OCI-M1 (cell line): ENCODE measurements around the gene NAV1.
"Not testable (repeated sequence)": the region's sequence is repeated elsewhere in the genome, so short reads cannot be mapped to it uniquely, and the experiment has no call there.

Experiments
- DNase-seq: peaks from one replicate; lab custom pipeline; 2025; lab: John Stamatoyannopoulos, UW

NAV1 gene

DNA sequence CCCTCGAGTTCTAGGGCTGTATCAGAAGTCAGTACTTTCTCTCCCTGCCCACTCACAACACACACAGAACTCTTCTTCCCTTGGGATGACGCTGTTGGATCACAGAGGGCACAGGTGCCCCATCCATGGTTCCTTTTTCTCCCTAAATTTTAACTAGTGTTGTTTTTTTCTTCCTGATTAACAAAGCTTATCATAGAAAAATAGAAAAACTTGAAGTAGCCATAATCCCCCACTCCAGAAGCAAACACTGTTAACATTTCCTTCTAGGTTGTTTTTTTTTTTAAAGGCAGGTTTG lies 27.5 kb downstream of the NAV1 start:
- DNase-seq = no peak

DNA sequence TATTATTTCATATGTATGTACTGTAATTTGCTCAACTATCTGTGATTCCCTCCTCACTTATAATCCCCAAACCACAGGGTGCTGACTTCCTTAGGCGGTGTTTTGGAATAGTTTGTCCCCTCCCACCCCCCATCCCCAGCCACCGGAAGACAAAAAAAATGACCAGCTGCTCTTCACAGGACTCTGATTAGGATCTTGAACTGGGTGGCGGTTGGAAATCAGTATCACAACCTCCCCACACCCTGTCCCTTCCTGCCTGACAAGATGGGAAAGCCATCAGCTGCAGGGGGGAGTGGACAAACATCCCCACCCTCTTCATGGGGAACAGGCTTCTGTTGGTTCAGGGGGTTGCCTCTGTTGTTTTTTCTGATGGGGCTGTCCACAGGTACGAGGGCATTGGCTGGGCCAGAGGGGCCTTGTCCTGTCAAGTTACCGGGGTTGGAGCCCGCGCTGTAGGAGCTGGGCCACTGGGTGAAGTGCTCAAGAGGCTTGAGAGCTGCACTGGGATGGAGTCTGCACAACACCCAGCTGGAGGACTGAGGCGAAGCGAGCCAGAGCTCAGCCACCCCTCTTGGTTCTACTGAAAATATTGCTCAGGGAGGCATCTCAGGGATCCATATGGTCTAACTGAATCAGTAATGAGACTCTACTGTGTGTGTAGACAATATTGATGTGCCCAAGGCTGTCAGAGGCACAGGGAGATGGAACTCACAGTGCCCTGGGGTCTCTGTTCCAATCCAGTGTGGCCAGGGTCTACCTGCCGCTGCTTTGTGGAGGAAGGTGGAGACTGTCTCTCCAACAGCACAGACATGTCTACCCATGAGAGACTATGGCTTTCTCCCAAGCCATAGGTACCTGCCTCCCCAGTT lies 28.2 kb downstream of the NAV1 start:
- peak; percentile 81 for DNase-seq

DNA sequence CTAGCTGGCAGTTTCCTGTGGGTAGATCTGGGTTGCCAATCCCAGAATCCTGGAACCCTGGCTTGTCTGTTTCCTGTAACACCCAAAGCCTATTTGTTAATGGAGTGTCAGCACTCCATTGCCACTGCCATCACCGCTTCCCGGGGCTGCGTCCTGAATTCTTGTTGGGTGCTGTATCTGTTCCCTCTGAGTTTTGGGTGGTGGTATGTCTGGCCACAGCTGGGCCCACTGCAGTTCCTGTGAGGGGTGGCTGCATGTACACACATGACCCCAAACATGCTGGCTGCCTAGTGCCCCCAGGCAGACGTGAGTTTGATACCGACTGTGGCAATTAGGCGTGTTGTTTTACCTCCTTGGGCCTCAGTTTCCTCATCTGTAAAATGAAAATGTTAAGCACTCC lies 29.3 kb downstream of the NAV1 start:
- DNase-seq = no peak

DNA sequence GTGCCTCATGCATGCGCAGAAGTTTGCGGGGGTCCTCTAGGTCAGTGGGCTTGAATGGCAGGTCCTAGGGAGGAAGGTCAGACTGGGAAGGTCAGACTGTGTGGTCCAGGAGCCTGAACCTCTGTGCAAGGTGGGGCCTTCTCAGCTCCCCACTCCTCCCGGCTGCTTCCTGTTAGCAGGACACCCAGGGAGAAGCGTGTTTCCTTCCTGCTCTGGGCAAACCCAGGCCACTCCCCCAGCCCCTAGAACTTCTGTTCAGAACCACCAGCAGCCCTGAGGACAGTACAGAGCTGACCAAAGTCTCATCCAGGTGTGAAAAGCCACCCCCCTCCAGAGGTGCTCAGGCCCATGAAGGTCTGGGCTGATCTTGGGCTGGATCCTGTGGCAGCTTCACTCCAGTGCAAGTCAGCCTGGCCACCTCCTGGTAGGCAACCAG lies 29.9 kb downstream of the NAV1 start:
- DNase-seq = no peak

DNA sequence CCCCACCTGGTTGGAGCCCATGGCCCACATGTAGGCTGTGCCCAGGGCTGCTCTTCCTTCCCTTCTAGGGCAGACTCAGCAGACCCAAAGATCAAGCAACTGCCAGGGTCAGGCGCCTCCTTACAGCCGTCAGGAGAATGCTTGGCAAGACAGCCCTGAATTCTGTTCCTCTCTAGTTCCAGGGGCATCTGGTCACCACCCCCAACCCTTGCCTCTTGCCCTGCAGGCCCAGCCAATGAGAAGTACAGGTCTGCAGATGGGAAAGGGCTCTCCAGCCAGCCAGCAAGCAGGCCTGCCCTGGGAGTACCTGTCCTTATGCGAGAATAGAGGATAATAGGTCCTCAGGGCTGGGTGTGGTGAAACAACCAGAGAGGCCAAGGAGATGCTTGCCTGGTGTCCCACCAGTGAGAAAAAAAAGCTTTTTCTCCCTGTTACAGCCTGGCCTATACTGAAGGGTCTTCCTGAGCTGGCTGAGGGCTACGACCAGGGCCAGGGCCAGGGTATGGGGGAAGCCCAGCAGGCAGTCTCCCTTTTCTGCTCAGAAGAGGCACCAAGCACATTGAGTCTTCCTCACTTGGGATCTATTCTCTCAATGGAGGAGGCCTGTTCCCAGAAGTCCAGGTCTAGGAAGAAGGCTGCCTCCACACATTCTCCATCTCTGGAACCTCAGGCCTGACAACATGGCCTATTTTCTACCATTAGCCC lies 31.4 kb downstream of the NAV1 start:
- no peak for DNase-seq

DNA sequence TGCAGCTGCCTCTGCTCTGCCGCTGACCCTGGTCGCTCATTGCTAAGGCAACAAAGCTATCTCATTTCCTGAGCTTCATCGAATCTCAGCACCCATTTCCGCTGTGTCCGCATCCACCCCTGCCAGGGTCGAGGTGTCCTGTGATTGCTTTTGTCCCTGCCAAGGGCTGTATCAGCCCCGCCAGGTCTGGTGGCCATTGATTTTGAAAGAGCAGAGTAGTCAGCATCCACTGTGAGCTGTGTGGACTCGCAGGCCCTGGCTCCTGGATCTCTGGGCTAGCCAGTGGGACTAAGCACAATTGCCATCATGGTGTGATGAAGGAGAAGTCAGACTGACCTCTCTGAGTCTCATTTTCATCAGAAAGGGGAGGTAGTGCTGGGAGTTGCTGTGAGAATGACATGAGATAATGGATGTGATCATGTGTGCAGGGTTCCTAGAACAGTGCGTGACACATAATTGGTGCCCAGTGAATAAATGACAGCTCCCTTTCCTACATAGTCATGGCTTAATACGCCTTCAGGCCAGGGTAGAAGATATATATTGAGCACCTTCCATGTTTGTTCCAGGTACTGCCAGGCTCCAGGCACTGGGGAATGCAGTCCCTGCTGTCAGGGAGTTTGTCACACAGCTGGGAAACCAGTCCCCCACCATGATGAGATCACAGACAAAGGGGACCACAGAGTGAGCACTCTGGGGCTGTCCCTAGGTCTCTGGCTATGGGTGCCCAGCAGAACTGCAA lies 32.1 kb downstream of the NAV1 start:
- peak; percentile 93 for DNase-seq

DNA sequence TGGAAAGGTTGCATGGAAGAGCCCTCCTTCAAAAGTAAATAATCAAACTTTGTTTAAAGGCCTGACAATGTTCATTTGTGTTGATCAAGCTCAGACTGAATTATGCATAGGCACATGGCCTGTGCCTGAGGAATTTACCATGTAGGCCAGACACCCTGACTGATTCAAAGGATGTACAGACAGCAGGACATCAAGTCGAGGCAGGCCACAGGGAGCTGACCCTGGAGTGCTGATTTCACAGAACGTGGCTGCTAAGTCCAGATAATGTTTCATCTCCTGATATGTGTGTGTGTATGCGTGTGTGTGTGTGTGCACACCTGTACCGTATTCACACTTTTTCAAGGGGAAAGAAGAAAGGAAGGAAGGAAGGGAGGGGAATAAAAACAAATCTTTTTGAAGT lies 34.1 kb downstream of the NAV1 start:
- DNase-seq = no peak

DNA sequence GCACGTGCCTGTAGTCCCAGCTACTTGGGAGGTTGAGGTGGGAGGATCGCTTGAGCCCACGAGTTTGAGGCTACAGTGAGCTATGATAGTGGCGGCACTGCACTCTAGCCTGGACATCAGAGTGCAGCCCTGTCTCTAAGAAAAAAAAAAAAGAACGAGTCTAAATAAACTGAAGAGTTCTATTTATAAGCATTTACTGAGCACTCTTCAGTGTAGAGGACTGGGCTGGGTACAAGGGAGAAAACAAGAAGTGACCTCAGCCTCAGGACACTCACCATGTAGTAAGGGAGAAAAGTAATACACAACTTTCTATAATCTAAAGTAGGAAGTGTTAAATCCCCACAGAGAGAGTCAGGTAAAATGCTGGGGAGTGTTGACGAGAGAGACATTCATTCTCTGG lies 35.0 kb downstream of the NAV1 start:
- DNase-seq = no peak

DNA sequence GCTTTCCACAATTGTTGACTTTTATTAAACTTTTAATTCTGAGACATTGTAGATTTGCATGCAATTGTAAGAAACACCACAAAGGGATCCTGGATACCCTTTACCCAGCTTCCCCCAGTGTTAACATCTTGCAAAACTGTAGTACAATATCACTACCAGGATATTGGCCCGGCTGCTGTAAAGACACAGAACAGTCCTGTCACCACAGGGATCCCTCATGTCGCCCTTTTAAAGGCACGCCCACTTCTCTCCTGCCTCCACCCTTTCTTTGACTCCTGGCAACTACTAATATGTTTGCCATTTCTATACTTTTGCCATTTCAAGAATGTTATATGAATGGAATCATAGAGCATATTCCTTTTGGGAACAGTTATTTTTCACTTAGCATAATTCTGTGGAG lies 37.0 kb downstream of the NAV1 start:
- DNase-seq = no peak

DNA sequence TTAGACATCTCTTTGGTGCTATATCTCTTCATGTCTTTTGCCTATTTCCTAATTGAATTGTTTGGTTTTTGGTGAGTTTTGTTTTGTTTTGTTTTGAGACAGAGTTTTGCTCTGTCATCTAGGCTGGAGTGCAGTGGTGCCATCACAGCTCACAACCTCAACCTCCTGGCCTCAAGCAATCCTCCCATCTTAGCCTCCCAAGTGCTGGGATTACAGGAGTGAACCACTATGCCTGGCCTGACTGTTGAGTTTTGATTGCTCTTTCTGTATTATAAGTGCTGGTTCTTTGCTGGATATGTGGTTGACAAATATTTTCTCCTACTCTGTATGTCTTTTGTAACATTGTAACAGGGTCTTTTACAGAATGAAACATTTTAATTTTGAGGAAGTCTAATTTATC lies 38.0 kb downstream of the NAV1 start:
- no peak for DNase-seq

DNA sequence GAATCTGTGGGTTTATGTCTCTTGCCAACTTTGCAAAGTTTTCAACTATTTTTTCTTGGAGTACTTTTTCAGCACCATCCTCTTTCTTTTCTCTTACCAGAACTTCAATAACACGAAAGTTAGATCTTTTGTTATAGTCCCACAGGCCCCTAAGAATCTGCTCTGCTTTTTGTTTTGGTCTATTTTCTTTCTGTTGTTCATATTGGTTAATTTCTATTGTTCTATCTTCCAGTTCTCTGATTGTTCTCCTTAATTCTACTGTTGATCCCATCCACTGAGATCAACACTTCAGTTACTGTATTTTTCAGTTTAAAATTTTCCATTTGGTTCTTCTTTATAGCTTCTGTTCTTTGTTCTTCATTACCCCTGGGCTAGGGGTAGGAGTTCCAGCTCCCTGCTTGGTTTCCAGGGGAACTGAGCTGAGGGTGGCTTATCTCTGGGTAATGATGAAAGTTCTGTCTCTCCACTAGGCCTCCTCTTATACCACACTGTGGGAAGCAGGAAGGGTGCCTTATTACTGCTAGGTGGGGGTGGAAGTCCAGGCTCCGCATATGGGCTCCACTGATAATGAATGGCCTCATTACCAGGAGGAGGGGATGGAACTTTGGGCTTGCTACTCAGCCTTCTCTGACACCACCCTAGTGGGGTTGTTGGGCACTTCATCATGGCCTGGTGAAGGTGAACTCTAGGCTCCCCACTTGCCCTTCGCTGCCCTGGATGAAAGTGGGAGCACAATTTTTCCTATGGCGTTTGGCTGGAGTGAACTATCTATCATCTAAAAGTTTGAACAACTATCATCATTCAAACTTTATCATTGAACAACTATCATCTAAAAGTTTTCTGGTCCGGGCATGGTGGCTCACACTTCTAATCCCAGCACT lies 39.3 kb downstream of the NAV1 start:
- DNase-seq = peak; percentile 98

DNA sequence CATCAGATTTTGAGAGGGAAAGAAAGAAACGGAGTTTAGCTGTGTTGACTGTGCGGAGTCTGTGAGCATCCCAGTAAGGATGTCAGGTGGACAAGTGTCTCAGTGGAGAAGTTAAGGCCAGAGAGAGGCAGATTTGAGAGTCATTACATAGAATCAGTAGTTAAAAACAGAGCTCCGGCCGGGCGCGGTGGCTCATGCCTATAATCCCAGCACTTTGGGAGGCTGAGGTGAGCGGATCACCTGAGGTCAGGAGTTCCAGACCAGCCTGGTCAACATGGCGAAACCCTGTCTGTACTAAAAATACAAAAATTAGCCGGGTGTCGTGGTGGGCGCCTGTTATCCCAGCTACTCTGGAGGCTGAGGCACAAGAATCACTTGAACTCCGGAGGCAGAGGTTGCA lies 42.4 kb downstream of the NAV1 start:
- DNase-seq = not testable (repeated sequence)

DNA sequence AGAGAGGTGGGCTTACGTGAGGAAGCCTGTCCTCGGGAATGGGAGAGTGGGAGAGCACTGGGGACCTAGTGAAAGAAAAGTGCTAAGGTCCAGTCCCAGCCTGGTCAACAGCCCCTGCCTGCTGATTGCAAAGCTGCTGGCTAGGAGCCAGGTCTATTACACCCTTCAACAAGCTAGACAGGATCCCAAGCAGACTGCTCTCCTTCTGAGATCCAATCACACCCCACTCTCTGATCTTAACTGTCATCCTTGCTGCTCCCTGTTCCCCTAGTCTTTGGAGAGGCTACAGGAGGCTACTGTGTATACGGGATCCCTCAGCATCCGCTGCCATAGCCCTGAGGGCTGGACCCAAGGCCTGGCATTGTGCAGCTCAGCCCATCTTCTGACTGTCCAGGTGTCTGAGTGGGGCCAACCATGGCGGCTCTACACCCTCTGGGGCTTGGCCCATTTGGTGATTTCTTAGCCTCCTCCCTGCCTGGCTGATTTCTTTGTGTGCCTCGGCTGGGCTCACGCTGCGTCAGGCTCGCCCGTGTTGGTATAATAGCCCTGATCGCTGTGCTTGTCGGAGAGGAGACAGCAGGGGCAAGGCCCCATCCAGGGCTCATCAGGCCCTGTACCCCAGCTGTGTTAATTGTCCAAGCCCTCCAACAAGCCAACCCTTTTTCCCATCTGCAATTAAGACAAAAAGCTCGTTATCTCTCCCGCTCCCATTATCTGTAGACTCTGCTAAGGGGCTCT lies 43.9 kb downstream of the NAV1 start:
- DNase-seq = peak; percentile 48

DNA sequence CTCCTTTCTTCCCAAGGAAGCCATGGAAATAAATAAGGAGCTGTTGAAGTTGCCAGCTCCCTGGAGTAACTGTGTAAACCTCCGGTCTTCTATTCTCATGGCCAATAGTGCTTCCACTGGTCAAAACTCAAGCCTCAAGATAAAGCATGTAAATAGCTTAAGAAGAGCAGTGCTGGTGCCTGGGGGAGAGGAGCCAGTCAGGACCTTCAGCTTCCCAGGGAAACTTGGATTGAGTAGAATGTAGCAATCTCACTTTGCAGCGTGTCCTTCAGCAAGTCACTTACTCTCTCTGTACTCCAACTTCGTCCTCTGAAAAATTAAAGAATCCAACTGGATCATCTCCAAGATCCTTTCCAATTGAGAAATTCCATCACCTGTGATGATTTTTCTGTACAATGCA lies 44.7 kb downstream of the NAV1 start:
- no peak for DNase-seq

DNA sequence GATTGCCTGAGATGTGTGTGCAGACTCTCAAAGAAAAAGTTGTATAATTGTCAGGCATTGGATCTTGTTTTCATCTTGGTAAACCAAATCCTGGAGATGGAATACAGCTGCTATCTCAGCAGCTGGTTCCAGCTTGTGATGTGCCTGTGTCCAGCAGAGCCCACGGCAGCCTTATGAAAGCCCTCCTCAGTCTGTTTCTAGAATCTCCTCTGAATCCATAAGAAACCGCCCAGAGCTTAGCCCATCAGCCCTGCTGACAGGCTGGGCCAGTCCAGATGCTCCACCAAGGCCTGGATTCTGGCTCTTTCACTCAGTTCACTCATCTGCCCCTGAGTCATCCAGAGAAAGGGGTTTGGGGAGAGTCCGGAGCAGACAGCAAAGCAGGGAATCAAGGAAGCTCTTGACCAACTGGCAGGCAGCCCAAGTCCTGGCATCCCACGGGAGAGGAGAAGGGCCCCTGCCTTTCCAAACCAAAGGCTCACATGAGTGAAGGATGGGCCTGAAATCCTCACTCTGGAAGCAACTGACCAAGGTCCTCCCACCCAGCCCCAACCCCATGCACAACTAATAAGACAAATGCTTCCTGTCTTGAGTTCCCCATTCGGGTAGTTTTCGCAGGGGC lies 45.7 kb downstream of the NAV1 start:
- DNase-seq = no peak

DNA sequence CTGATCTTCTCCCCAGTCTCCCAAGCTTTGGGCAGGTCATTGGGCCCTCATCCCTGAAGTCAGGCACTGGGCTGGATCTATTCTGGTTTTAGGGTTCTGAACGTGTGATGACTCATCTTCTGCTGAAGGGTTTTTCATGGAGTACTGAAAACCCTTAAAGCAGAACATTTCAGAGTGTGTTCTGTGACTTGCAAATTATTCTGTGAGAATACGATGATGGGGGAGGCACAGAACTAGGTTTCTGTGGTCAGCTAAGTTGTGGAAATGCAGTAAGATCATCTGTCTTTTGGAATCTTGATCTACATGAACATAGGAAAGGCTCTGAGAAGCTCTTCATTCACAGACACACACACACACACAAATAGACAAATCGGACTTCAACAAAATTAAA lies 46.2 kb downstream of the NAV1 start:
- DNase-seq = peak; percentile 87

DNA sequence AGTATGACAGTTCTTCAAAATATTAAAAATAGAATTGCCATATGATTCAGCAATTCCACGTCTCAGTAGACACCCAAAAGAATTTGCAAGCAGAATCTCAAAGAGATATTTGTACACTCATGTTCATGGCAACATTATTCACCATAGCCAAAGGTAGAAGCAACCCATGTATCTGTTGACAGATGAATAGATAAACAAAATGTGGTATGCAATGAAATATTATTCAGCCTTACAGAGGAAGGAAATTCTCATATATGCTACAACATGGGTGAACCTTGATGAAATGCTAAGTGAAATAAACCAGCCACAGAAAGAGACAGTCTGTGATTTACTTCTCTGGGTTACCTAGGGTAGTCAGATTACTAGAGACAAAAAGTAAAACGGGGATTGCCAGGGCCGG lies 47.0 kb downstream of the NAV1 start:
- no peak for DNase-seq

DNA sequence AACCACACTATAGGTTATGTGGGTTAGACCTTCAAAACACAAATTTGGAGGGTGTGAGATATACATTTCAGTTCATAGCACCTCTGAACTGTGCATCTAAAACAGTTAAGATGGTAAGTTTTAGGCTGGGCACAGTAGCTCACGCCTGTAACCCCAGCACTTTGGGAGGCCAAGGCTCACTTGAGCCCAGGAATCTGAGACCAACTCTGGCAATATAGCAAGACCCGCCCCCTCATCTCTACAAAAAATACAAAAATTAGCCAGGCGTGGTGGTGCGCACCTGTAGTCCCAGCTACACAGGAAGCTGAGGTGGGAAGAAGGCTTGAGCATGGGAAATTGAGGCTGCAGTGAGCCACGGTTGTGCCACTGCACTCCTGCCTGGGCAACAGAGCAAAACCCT lies 47.9 kb downstream of the NAV1 start:
- DNase-seq = no peak

DNA sequence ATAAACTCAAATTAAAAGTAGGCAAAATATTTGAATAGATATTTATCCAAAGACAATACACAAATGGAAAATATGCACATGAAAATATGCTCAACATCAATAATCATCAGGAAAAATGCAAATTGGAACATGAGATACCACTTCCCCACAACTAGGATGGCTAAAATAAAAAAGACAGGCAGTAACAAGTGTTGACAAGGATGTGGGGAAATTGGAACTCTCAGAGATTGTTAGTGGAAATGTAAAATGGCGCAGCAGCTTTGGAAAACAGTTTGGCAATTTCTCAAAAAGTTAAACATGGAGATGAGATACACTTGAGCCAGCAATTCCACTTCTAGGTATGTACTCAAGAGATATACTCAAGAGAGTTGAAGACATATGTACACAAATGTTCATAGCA lies 48.8 kb downstream of the NAV1 start:
- DNase-seq = no peak
